GM18526 (cell line): Measurements from ENCODE around the gene CTCF.

Experiments
- POLR2A ChIP-seq: IDR thresholded peaks from 3 replicates; pipeline ENCODE4 v1.6.1; 2011; ENCODE audit not compliant: insufficient read length; ENCODE audit errors: extremely low read depth

CTCF gene

DNA sequence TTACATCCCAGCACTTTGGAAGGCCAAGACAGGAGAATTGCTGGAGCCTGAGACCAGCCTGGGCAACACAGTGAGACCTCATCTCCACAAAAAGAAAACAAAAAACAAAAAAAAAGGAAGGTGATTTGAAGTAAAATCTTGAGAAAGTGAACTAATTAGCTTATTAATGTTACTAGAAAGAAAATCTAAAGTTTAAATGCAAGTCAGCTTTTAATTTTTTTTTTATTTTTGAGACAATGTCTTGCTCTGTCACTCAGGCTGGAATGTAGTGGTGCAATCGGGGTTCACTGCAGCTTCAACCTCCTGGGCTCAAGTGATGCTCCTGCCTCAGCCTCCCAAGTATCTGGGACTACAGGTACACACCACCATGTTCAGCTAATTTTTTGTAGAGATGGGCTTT, 3.5 kb upstream of the CTCF start:
- no peak for TF ChIP-seq POLR2A

DNA sequence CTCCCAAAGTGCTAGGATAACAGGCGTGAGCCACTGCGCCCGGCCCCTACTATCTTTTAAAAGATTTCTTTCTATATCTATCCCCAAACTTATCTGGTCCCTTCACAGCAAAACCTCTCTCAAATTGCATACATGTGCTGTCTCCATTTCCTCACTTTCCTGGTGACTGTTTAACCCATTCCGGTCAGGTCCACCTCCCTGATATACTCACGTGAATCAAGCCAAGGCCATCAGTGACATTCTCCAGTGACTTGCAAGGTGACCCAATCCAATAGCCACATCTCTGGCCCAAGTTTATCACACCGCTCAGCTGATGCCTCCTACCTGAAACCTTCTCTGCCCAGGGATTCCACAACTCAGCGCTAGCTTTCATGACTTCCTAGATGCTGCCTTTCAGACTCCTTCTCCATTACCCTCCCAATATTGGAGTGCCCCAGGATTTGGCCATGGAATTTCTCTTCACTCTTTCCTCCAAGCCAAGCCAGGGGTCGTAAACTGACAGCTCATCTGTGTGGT, 1.4 kb upstream of the CTCF start:
- no peak for TF ChIP-seq POLR2A

DNA sequence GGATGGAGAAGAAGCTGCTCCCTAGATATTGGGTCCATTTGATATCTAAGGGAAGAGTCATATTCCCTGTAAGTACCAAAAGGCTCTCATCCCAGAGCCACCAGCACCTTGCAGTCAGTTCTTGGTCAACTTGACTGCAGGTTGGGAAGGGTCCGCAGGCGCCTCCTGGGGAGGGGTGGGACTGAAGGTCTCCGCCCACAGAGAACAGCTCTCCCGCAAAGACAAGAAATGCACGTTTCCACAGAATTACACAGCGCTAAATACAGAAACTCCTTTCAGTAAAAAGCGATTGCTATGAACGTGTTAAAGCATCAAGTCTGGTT, 864 bp upstream of the CTCF start:
- TF ChIP-seq POLR2A = no peak

DNA sequence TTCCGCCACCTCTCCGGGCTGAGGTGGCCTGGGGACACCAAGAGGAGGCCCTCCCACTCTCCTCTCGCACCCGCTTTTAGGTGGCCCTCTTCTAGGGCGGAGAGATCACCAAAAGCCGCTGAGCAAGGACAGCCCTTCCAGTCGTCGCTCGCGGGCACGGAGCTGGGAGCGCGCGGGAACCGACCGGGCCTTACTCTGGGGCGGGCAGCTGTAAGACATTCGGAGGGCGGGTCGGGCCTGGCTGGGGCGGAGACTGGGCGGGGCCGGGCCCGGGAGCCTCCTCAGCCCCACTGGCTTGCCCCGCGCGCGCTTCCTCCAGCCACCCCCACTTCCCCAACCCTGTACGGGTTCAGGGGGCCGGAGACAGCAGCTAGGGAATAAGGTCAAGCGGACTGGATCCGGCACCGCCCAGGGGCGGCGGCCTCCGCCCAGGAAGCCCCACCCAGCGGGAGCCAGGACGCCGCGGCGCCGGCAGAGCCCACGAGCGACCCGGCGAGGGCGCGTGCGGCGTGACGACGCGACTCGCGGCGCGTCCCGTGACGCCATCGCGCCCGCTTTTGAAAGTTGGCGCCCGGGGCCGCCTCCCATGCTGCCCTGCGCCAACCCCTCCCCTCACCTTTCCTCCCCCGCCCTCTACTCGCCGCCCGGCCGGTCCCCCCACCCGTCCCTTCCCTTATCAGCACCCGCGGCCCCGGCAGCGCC, 351 bp upstream of the CTCF start:
- TF ChIP-seq POLR2A = peak; percentile 93

DNA sequence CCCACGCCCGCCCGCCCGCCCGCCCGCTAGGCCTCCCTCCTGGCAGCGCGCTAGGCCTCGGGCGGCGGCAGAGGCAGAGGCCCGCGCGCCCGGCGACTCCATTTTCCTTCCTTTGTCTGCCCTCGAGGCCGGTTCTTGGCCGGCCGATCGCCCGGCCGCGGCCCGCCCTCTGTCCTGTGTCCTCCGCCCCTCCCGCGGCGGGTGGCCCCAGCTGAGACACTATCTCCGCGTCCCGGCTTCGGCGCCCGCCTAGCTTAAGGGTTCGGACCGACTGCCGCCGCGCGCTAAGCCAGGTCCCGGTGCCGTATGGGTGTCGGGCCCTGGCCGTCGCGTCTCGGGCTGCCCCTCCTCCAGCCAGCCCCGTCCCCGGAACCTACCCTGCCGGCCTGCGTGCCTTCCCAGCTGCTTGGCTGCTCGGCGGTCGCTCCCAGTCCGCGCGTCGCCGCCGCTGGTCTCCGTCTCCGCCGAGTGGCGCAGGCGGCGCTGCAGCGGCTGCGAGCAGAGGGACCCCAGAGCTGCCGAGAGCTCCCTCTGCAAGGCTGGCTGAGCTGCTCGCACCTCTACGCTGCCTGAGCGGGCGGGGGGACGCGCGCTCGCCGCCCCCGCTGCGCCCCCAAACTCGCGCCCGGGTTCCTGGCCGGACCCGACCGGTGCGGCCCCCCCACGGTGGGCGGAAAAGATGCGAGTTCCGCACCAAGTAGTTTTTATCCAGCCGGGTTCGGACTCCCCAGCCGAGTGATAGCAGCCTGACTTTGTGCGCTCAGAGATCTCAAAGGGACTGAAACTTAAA, 787 bp downstream of the CTCF start:
- TF ChIP-seq POLR2A = peak; percentile 61

DNA sequence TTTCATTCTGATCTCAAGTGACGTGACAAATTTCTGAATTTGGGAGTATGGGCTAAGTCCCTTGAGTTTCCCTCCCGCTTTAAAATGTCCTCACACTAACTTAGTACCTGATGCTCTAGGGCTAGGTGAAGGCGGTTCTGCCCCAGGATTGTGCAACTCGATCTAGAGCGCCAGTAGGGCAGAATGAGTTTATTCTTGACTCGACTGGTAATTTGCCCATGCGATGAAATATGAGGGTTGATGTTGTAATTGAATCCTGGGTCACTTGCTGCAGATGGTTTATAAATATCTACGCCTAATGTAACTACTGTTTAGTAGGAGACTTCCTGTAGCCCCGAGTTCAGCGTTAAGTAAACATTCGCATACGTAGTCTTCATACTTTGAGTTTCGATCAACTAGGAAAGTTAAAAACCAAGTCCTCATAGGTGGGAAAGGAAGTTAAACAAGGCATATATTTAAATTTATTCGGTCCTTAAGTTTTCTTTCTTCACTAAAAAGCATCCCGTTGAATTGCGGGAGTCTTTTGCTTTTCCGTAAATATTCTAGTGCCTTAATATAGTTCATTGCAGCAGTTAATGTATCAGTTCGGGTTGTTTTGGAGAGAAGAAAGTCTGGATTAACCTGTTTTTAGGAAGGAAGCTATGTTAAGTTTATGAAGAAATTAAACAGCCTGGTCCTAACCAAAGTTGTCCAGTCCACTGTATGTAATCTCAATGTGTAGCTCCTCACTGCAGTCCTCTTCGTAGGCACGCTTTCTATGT, 1.6 kb downstream of the CTCF start:
- no peak for TF ChIP-seq POLR2A

DNA sequence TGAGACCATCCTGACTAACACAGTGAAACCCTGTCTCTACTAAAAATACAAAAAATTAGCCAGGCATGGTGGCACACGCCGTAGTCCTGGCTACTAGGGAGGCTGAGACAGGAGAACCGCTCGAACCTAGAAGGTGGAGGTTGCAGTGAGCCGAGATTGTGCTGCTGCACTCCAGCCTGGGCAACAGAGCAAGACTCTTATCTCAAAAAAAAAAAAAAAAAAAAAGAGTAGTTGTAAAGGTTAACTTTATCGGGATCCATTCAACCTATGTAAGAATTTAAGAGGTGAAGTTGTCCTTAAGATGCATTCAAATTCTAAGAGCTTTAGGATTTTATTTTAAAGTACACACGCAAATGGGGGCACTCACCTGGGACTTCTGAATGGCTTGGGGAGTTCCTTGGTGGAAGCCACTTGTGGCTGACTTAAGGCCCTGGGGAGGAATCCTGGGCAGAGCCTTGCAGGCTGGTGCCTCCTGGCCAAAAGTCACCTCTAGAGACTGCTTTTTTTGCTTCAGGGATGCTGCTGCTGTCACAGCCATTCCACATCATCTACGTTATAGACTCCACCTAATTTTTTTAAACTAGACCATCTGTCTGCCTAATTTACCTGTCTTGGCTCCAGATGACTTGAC, 3.3 kb downstream of the CTCF start:
- no peak for TF ChIP-seq POLR2A

DNA sequence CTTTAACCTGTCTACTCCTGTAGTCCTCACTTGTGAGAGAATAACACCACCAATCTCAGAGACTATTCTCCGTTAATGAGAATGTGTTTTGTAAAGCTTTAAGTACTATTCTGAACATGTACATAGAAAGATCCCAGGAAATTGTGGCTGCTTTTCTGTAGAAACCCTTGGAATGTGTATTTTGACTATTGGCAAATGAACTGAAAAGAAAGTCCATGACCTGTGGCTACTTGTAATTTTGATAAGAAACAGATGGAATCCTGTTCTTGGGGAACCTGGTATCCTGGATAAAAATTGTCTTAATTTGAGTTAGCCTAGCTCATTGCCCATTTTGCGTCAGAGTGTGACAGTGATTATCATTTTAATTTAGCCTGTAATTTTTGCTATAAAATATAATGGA, 9.1 kb downstream of the CTCF start:
- no peak for TF ChIP-seq POLR2A

DNA sequence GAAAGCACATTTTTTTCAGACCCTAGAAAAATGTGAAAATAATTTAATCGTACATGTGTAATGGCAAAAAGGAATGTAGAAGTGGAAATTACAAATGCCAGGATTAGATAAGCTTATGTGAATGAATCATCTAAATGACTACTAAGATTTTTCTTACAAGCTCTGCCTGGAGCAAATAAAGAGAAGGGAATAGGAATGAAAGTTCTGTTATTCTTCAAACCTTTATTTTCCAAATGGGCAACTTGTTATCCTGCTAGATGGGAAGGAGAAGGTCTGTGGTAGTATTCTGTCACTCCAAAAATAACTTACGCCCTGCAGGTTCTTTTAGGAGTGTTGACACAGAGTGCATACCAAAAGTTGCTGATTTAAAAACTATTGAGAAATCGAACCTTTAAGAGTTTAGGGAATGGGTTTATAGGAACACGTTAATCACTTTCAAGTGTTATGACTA, 9.7 kb downstream of the CTCF start:
- no peak for TF ChIP-seq POLR2A

DNA sequence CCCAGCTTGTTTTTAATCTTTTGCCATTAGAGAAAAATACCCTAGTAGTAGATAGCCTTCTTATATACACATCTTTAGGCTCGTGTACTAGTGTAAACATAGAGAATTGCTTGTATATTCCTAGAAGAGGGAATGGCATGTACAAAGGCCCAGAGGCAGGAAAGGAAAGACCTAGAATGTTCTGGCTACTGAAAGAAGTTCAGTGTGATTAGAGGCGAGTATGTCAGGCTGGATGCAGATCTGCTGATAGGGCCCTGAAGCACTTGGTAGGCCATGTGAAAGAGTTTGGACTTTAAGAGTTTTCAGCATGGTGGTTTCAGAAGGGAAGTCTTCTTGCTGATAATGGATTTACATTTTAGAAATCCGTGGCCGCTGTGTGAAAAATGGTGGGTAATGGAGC, 17.4 kb downstream of the CTCF start:
- no peak for TF ChIP-seq POLR2A

DNA sequence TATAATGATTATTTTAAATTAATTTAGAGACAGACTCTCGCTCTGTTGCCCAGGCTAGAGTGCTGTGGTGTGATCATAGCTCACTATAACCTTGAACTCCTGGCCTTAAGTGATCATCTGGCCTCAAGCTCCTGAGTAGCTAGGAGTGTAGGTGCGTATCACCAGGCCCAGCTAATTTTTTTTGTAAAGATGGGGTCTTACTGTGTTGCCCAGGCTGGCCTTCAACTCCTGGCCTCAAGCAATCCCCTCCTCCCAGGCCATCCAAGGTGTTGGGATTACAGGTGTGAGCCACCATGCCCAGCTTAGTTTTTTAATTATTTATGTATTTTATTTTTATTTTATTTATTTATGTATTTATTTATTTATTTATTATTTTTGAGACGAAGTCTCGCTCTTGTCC, 17.9 kb downstream of the CTCF start:
- no peak for TF ChIP-seq POLR2A

DNA sequence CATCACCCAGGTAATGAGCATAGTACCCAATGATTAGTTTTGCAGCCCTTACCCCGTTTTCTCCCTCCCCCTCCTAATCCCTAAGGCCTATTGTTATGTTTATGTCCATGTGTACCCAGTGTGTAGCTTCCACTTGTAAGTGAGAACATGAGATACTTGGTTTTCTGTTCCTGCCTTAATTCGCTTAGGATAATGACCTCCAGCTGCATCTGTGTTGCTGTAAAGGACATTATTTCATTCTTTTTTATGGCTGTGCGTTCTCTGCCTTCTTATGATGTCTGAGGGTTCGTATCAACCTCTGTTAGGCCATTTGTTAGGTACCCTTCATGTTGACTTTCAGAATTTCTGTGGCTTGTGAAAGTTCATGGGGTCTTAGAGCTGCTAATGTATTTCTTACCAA, 31.0 kb downstream of the CTCF start:
- no peak for TF ChIP-seq POLR2A

DNA sequence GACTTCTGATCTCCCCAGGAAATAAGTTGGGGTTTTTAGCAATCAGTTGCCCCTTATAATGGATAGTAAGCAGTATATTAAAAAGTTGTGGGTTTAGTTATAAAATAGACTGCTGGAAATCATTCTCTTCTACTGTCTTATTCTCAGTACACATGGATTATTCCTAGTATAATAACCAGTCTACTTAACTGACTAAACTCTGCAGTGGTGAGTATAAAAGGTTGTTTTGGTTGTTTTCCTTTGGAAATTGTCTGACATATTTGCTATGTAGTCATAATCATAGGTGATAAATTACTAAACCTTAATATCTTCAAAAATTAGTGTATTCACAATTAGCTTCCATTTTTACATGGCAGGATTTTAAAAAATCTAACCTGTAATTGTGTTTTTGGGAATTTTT, 31.4 kb downstream of the CTCF start:
- TF ChIP-seq POLR2A = no peak

DNA sequence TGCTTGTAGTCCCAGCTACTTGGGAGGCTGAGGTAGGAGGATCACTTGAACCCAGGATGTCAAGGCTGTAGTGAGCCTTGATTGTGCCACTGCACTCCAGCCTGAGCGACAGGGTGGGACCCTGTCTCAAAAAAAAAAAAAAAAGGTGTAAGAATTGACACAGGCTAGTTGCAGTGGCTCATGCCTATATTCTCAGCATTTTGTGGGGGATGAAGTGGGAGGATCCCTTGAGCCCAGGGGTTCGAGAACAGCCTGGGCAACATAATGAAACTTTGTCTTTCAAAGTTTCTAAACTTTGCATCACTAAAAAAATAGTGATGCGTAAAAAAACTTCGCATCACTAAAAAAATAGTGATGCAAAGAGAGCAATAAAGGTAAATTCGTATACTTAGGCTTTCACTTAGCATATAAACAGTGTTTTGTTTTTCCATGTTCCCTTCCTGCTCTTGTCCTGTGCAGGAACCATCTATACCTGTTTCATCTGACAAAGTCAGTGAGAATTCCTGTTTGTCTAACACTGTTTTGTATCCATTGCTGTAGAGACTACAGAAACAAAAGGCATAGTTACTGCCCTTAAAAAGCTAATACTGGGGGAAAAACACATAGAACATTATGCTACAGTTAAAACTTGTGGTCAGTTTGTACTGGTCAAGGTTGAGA, 32.1 kb downstream of the CTCF start:
- no peak for TF ChIP-seq POLR2A

DNA sequence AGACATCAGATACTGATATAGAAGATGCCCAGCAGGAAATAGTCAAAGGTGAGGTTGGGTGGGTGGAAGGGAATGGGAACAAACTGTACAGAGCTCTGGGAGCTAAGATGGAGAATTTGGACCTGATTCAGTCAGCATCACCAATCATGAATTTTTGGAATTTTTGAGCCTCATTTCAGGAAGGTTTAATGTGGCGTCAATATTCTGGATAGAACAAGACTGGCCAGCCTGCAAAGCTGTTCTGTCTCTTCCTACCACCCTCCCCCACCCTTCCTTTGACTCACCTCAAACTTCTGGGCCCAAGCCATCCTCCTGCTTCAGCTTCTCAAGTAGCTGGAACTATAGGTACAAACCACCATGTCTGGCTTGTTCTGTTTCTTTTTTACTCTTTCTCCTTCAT, 32.6 kb downstream of the CTCF start:
- TF ChIP-seq POLR2A = no peak
